Measurements from ENCODE around the gene RNU7-1.

Gene RNU7-1

GRCh38 chr12:6954316-6955107 lies 10.9 kb downstream of the RNU7-1 start:
- DNase-seq, result no peak

GRCh38 chr12:6955108-6956020 lies 11.7 kb downstream of the RNU7-1 start:
- no peak for DNase-seq

GRCh38 chr12:6956021-6956727 lies 12.6 kb downstream of the RNU7-1 start:
- DNase-seq, result no peak

- no peak for DNase-seq
Measured at GRCh38 chr12:6957151-6957701, 13.6 kb downstream of the RNU7-1 start.

GRCh38 chr12:6957741-6958608 lies 14.4 kb downstream of the RNU7-1 start:
- DNase-seq, result no peak

GRCh38 chr12:6958609-6959057 lies 15.0 kb downstream of the RNU7-1 start:
- DNase-seq, result no peak

- DNase-seq, result peak; percentile 89
Measured at GRCh38 chr12:6959058-6959804, 15.6 kb downstream of the RNU7-1 start.

GRCh38 chr12:6959805-6960592 lies 16.4 kb downstream of the RNU7-1 start:
- DNase-seq, result no peak

GRCh38 chr12:6960593-6961277 lies 17.1 kb downstream of the RNU7-1 start:
- peak; percentile 79 for DNase-seq

GRCh38 chr12:6961278-6961694 lies 17.7 kb downstream of the RNU7-1 start:
- peak; percentile 94 for DNase-seq

GRCh38 chr12:6961695-6962284 lies 18.2 kb downstream of the RNU7-1 start:
- DNase-seq, result peak; percentile 85

GRCh38 chr12:6962285-6963015 lies 18.8 kb downstream of the RNU7-1 start:
- no peak for DNase-seq

GRCh38 chr12:6963016-6963731 lies 19.6 kb downstream of the RNU7-1 start:
- no peak for DNase-seq

- DNase-seq, result no peak
Measured at GRCh38 chr12:6963791-6964413, 20.3 kb downstream of the RNU7-1 start.

- DNase-seq, result no peak
Measured at GRCh38 chr12:6964605-6965025, 21.0 kb downstream of the RNU7-1 start.

GRCh38 chr12:6965026-6965661 lies 21.5 kb downstream of the RNU7-1 start:
- DNase-seq, result peak; percentile 92

GRCh38 chr12:6965714-6966113 lies 22.1 kb downstream of the RNU7-1 start:
- no peak for DNase-seq

All from activated CD4-positive, alpha-beta T cell treated with anti-CD3 and anti-CD28 coated beads, Interleukin-10, Interleukin-2, amounts not matched to agents 100 ng/mL and 50 ng/mL, durations not matched to agents 16 hours and 8 hours (primary cell).